ENCODE results near the gene SERF2. TPM values are rescaled to one million over a fixed set of nuclear protein-coding genes. Genes with fewer than 3 reads are reported as not detected.
A peak's percentile ranks its signal among the peaks of the same experiment; 100 is the strongest.

The SERF2 gene
- total RNA-seq, 1 donor from 2014 or later, result 539 TPM

DNA sequence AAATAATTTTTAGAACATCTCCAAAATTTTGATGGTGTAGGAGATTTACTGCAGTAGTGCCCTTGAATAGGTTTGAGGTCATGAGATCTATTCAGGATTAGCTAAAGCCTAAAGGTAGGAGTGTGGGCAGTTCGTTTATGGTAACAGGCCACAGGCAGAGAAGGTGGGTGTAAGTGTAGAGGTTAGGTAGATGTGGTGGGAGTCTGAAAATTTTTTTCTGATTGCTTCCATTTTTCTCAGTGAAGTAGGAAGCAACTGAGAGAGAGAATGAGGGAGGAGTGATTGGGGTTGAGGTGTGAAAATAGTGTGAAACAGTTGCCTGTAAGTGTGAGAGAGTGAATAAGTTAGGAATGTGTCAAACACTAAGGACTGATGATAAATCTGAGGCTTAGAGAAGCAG lies 13.1 kb upstream of the SERF2 start:
- Mint-ChIP-seq H3K36me3 (no peaks in the 10 kb centered on the region), H3K27me3 (ENCODE audit: low read depth) (peaks cover 6% of the 10 kb centered on the region), H3K27ac (no peak overlapping the region), H3K4me3 (no peak overlapping the region), H3K9me3 (no peaks in the 10 kb centered on the region), H3K4me1 (peaks cover 9% of the 10 kb centered on the region)
- no peak for DNase-seq (ENCODE audit: low spot score in 2 of 2, unreplicated experiment in 2 of 2)
- TF ChIP-seq, protein P1, sequence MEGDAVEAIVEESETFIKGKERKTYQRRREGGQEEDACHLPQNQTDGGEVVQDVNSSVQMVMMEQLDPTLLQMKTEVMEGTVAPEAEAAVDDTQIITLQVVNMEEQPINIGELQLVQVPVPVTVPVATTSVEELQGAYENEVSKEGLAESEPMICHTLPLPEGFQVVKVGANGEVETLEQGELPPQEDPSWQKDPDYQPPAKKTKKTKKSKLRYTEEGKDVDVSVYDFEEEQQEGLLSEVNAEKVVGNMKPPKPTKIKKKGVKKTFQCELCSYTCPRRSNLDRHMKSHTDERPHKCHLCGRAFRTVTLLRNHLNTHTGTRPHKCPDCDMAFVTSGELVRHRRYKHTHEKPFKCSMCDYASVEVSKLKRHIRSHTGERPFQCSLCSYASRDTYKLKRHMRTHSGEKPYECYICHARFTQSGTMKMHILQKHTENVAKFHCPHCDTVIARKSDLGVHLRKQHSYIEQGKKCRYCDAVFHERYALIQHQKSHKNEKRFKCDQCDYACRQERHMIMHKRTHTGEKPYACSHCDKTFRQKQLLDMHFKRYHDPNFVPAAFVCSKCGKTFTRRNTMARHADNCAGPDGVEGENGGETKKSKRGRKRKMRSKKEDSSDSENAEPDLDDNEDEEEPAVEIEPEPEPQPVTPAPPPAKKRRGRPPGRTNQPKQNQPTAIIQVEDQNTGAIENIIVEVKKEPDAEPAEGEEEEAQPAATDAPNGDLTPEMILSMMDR (IDR thresholded peaks at IDR 0.05; ENCODE audit: unreplicated experiment), result no peak

DNA sequence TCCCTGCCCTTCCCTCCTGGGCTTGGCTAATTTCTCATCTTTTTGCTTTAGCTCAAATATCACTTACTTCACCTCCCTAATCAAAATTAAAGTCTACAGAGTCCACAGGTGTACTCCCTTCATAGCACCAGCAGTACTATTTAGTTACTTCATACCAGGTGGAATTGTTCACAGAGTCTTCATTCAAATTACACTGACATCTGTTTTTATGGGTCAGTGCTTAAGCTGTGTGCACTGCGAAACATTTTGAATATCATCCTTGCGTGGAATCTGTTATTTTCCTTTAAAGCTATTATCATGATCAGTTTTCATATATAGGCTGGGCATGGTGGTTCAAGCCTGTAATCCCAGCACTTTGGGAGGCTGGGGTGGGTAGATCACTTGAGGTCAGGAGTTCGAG lies 2.7 kb upstream of the SERF2 start:
- H3K27me3 Mint-ChIP-seq (ENCODE audit: low read depth), result no peaks in the 10 kb centered on the region
- no peak overlapping the region for H3K4me3 Mint-ChIP-seq
- H3K27ac Mint-ChIP-seq, result no peak overlapping the region
- DNase-seq (ENCODE audit: low spot score in 2 of 2, unreplicated experiment in 2 of 2), result no peak
- no peaks in the 10 kb centered on the region for H3K9me3 Mint-ChIP-seq
- H3K36me3 Mint-ChIP-seq, result peaks cover 5% of the 10 kb centered on the region
- peaks cover 19% of the 10 kb centered on the region for H3K4me1 Mint-ChIP-seq
- TF ChIP-seq, protein P1 (IDR thresholded peaks at IDR 0.05; ENCODE audit: unreplicated experiment), result no peak

DNA sequence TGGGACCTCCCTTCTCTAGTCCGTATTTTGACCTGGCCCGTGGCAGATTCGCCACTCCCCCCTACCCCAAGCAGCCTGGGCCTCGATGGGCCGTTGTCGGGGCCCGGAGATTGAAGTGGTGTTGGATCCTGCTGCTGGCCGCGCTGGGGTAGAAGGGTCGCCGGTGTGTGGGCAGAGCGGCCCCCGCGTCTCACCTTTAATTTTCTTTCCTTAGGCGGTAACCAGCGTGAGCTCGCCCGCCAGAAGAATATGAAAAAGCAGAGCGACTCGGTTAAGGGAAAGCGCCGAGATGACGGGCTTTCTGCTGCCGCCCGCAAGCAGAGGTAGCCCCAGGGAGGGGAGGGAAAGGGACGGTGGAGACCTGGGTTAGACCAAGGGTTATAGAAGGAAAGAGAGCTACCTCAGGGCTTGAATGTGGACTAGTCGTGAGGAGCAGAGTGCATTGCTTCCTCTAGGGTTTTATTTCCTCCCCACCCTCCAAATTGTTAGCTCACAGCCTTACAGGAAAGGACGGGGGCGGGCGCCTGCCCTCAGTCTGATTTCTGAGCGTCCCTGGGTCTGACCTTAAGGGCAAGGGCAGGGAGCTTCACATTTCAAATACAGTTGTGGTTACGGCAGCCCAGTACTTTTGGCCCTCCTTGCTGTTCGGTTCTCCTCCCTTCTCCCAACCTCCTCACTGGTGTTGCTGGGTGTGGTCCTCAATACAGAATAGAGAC lies 799 bp downstream of the SERF2 start:
- peak overlapping the region; percentile 99 for H3K4me3 Mint-ChIP-seq
- DNase-seq (ENCODE audit: low spot score in 2 of 2, unreplicated experiment in 2 of 2), result no peak
- peaks cover 20% of the 10 kb centered on the region for H3K36me3 Mint-ChIP-seq
- TF ChIP-seq, protein P1 (IDR thresholded peaks at IDR 0.05; ENCODE audit: unreplicated experiment), result no peak
- no peaks in the 10 kb centered on the region for H3K27me3 Mint-ChIP-seq (ENCODE audit: low read depth)
- H3K9me3 Mint-ChIP-seq, result no peaks in the 10 kb centered on the region
- peak overlapping the region; percentile 99 for H3K27ac Mint-ChIP-seq
- peaks cover 23% of the 10 kb centered on the region for H3K4me1 Mint-ChIP-seq

DNA sequence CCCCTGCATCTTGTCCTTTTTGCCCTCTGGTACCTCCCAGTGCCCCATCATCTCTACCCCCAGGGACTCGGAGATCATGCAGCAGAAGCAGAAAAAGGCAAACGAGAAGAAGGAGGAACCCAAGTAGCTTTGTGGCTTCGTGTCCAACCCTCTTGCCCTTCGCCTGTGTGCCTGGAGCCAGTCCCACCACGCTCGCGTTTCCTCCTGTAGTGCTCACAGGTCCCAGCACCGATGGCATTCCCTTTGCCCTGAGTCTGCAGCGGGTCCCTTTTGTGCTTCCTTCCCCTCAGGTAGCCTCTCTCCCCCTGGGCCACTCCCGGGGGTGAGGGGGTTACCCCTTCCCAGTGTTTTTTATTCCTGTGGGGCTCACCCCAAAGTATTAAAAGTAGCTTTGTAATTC lies 1.5 kb downstream of the SERF2 start:
- H3K9me3 Mint-ChIP-seq, result no peaks in the 10 kb centered on the region
- peaks cover 28% of the 10 kb centered on the region for H3K4me1 Mint-ChIP-seq
- no peaks in the 10 kb centered on the region for H3K27me3 Mint-ChIP-seq (ENCODE audit: low read depth)
- TF ChIP-seq, protein P1 (IDR thresholded peaks at IDR 0.05; ENCODE audit: unreplicated experiment), result no peak
- no peak for DNase-seq (ENCODE audit: low spot score in 2 of 2, unreplicated experiment in 2 of 2)
- peaks cover 24% of the 10 kb centered on the region for H3K36me3 Mint-ChIP-seq
- peak overlapping the region; percentile 99 for H3K27ac Mint-ChIP-seq
- peak overlapping the region; percentile 99 for H3K4me3 Mint-ChIP-seq

DNA sequence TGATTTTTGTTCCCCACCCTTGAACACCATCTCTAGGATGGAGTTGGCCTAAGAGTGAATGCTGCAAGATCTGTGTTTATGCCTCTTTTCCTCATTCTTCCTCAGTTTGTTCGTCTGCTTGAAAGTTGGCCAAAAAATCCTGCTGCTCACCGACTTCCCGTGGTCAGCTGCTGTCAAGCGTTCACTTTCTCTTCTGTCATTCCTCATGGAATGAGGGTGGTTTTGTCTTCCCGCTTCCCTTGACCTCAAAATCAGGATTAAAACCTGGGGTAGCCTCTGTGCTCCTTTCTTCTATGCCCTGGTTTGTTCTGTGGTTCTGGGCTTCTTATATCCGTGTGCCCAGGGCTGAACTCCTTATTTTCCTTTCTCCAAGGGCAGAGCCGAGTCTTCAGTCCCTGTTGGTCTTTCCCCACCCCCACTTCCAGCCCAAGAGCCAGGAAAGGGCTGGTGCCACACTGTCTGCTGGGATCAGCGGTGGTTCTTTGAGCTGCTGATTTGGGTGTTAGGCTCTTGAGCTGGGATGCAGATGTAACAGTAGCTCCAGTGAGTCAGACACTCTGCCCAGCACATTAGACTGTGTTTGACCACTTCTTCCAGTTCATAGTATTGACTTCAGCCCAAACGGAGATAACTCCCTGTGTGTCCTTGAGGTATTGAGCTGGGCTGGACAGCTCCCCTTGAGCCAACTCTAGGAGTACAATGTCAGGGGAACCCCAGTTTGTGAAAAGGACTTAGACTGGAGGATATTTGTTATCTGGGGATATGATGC lies 2.3 kb downstream of the SERF2 start:
- DNase-seq (ENCODE audit: low spot score in 2 of 2, unreplicated experiment in 2 of 2), result no peak
- no peaks in the 10 kb centered on the region for H3K27me3 Mint-ChIP-seq (ENCODE audit: low read depth)
- TF ChIP-seq, protein P1 (IDR thresholded peaks at IDR 0.05; ENCODE audit: unreplicated experiment), result no peak
- peaks cover 30% of the 10 kb centered on the region for H3K4me1 Mint-ChIP-seq
- H3K36me3 Mint-ChIP-seq, result peaks cover 27% of the 10 kb centered on the region
- no peaks in the 10 kb centered on the region for H3K9me3 Mint-ChIP-seq
- H3K4me3 Mint-ChIP-seq, result peak overlapping the region; percentile 99
- H3K27ac Mint-ChIP-seq, result peak overlapping the region; percentile 99

Measured in mesothelial cell of epicardium (in vitro differentiated cells).